NCI-H1105 (cell line): Measurements from ENCODE around the gene PCSK6.
A peak's percentile ranks its signal among the peaks of the same experiment; 100 is the strongest.

ENCODE experiments used
- DNase-seq: peaks from one replicate; lab custom pipeline; 2025; lab: John Stamatoyannopoulos, UW

PCSK6 gene

DNA sequence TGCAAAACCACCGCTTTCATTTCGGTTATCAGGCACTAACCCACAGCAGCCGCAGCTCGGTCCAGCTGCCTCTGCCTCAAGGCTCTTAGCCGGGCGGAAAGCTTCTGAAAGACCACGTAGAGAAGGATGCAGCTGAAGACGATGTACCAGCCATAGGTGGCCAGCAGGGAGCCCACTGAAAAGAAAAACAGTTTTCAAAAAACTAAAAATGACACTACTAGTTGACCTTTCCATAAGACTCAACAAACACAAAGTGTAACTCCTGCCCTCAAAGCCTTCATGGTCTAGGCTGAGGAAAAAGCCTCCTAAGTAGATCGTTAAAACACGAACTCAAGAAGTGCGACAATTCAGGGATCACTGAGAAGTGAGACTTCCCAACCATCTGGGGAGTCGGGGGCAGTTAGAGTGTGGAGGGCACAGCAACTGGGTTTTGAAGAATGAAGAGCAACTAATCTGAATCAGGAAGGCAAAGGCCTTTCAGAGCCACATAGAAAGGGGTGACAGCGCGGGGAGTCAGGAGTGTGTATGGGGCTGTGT, 212.9 kb downstream of the PCSK6 start:
- no peak for DNase-seq

DNA sequence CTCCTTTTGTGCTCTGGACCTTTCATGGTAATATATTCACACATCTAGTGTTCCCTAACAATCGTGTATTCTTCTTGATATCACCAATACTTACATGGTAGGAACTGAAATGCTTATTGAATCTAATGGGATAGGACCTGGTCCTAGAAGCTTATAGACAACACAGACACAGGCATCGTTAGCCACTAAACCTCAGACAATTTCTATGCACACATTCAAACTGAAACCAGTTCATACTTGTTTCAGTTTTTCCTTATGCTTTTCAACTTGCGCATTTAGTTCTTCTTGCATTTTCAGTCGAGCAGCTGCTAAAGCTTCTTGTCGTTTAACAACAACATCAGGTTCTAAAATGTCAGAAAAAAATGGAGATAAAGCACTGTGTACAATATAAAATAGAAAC, 214.5 kb downstream of the PCSK6 start:
- no peak for DNase-seq

DNA sequence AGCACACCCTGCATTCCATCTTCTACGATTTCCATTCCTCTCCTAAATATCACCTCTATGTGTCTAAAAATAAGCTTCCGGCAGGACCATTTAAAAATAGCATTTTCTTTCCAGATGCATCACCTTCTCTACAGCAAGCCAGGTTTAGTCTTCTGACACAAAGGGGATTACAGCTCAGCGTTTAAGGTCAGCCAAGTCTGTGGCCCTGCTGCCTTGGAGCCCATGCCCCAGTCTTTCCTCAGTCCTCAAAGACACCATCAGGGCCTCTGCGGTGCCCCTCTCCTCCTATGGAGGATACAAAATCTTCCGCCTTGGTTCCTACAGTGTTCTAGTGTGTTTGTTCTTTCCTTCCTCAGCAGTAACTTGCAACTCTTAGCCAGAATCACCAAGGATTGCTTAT, 216.0 kb downstream of the PCSK6 start:
- DNase-seq: no peak

DNA sequence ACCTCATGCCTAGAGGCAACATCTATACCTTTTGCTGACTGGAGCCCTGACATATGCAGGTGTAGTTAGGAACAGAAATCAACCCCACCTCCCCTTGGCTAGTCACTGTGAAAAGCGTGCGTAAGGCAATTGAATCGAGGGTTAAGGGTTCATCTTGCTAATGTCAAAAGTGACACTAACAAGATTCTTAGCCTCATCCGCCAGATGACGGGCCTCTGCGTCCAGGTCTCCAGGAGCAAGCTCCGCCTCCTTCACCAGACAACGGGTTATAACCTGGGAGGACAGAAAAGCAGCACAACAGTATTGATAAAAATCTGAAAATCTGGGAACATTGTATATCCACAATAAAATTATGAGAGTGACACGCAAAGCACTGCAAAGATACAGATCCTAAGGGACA, 216.9 kb downstream of the PCSK6 start:
- DNase-seq: no peak

DNA sequence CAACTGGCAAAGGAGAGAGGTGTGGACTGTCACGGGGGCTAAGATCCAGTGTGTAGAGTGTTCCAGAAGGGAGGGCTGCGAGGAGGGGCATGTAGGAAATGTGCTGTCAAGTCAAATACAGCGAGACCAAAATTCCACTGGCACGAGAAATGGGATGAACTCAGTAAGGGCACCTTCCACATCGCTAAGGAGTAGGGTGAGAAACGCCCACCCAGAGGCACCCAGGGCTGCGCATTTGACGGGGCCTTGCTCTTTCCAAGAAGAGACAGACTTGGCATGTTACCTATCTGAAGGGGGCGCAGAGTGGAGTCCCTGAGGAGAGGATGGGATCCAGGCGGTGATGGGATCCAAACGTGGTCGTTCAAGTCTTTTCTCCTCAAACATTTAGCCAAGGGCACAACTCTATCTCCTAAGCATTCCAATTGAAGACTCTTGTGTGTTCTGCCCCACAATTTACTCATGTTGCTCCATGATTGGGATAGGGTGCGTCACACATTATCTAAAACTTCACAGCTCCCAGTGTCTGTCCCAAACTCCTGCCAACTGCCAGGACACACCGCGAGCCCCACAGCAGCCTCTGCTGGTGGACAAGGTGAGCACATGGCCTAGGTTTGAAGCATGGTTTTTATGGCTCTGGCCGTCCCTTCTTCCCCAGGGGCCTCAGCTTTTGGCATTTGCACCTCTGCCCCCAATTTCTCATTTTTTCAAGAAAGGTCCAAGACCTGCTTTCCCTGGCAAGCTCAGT, 219.9 kb downstream of the PCSK6 start:
- no peak for DNase-seq

DNA sequence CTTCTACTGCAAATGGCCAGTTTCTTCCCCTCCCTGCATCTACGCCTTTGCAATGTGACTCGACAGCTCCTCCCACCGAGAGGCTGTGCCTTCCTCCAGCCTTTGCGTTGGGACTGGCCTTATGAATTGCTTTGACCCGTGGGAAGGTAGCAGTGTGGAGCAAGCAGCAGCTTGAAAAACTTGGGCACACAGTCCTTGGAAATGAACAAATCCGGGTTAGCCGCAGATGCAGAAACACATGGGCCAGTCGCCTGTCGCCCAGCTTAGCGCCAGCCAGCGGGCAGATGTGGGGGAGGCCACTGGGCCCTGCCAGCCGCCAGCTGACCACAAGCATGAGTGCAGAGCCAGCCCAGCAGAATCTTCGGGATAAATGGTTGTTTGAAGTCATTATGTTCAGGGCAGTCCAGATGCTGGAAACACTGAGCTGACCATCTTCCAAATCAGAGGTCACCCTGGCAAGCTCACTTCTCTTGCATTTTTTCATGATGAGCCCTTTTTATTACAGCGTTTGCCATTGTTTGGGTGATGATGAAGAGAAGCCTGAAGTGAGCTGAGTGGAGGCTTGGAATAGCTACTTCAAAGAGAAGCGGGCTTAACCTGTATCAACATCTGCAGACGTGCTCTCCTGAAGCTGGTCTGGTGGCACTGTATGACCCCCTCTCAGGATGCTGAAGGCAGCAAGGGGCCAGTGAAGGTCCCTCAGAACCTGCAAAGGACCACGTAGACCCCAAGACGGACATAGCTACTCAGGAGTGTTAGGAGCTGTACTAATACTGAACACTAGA, 222.0 kb downstream of the PCSK6 start:
- DNase-seq: no peak

DNA sequence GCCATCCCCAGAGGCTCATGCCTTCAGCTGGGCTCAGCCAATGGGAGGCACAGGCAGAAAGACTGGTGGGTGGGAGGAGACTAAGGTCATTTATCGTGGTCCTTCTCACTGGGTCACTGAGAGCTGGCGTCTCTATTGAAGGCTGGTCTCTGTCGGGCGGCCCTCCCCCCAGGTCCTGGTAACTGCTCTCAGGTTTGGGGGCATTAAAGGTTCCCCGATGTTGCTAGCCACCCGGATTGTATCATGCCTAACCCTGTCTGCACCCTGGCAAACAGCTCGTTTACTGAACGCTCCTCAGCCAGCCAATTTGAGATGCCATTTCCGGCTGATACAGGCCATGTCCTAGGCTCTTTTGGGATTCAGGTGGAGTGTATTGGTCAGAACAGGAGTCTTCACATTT, 222.7 kb downstream of the PCSK6 start:
- DNase-seq: no peak

DNA sequence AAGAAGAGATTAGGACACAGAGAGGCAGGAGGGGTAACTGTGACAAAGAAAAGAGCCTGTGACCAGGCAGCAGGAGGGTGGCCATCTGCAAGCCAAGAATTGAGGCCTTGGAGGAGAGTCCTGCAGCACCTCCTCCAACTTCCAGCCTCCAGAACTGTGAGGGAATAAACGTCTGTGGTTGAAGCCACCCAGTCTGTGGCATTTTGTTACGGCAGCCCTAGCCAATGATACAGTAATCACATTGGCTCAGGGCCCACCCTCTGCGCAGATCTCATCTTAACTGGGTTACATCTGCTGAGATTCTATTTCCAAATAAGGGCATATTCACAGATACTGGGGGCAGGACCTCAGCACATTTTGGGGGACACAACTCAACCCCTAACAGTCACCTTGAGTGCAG, 223.5 kb downstream of the PCSK6 start:
- no peak for DNase-seq

DNA sequence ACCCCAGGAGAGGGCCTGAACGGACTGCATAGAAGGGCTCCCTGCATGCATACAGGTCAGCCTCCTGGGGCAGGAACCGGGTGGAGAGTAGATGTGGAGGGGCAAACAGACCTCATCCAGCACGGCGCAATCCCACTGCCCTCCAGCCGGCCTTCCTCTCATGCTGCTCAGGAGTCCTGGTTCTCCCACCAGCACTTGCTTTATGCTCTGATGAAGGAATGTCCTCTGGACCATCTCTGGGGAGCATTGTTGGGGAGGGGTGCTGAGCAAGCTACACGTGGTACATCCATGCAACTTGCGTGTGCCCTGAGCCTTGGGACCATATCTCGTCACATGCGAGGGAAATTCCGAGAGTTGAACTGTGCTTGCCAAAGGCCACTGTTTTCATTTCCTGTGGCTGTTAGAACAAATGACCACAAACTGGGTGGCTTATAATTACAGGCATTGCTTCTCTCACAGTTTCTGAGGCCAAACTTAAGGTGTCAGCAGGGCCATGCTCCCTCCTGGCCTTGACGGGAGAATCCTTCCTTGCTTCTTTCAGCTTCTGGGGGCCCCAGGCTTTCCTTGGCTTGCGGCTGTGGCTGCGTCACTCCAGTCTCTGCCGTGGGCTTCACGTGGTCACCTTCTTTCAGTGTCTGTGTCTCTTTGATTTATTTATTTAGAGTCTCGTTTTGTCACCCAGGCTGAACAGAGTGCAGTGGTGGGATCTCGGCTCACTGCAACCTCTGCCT, 224.4 kb downstream of the PCSK6 start:
- DNase-seq: no peak

DNA sequence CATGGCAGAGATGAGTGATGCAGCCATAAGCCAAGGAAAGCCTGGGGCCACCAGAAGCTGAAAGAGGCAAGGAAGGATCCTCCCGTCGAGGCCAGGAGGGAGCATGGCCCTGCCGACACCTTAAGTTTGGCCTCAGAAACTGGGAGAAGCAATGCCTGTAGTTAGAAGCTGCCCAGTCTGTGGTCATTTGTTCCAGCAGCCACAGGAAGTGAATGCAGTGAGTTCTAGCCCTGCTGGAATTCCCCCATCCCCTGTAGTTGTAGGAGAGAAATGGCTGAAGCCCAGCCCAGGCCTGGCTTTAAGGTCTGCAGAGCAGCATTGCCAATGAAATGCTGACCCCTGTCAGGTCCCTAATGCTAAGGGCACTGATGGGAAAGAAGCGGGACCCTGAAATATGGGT, 225.5 kb downstream of the PCSK6 start:
- no peak for DNase-seq

DNA sequence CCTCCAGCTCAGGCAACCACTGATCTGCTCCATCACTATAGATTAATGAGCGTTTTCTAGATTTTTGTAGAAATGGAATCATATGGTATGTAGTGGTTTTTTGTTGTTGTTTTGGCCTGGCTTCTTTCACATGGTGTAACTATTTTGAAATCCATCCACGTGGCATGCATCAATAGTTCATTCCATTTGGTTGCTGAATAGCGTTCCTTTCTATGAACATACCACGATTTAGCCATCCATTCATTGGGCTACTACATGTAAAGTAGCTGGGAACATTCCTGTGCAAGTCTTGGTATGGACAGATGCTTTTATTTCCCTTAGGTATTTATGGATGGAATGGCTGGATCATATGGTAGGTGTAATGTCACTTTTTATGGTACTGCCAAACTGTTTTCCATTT, 227.0 kb downstream of the PCSK6 start:
- DNase-seq: no peak

DNA sequence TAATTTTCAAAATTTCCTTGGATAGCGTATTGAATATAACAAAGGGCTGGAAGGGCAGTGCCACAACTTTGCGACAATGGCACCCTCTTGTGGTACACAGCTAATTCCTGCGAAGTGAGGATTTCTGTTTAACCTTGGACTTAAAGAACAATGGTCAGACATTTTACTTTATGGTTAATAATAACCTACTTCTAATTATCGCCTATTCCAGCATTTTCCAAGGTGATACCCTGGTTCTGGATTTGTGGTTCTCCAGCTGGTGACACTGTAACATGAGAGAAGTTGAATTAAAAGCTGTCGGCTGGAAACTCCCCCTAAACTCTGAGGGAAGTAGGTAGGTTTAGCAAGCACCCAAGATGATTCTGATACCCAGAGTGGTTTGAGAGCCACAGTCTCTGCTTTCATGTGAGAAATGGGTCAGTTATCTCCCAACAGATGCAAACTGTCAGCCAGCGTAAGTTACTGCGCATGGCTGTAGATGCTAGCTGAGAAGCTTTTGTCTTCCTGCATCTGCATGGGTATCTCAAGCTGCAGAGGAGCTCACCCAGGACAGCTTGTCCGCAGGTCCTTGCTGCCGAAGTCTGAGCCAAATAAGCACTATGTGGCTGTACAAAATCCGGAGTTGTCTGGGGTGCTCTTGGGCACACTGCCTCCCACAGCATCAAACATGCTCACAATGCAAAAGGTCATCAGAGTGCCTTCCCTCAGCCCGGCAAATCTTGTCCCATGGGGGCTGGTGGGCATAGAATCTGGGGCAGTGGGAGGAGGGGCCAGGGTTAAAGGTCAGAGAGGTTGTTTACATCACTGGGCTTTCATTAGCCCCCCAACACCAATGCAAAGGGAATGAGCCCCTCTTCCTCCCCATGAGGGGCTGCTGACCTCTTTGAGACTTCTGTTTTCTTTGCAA, 231.0 kb downstream of the PCSK6 start:
- peak; percentile 57 for DNase-seq

DNA sequence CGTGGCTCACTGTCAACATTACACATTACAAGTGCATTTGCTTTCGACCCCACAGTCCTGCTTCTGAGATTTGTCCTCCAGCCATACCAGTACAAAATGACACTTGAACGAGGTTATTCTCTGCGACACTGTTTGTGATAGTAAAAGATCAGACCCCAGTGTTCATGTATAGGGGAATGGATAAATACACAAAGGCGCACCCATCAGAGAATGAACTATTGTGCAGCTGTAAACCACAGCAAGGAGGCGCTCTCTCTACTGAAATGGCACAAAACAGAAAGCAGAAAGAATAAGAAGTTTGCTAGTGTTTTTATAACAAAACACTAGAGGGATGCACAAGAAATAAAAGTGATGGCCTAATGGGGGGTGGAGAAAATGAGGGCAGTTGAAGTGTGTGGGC, 232.8 kb downstream of the PCSK6 start:
- no peak for DNase-seq

DNA sequence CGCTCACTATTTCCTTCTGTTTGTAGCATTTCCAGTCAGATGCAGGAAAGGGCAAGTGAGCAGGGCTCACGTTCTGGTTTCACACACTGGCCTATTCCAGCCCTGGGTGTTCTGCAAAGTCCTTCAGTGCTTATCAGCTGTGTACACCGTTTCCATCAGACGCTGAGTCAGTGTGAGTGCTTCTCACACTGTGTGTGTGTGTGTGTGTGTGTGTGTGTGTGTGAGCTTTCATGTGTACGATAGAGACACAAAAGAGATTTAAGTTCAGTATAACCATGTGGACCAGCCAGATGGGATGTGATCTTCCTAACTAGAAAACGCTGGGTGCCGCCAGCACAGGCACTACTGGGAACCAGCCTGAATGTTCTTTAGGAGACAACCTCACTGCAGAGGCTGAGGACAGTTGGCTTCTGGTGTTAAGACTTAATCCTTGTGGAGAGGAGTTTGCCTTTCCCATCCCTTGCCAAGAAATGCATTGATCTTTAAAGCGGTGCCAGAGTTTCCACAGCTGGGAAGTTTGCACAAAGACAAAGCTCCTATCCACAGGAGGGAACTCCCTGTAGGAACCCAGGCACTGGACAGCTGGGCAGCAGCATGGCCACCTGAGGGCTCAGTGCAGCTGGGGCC, 233.8 kb downstream of the PCSK6 start:
- no peak for DNase-seq

DNA sequence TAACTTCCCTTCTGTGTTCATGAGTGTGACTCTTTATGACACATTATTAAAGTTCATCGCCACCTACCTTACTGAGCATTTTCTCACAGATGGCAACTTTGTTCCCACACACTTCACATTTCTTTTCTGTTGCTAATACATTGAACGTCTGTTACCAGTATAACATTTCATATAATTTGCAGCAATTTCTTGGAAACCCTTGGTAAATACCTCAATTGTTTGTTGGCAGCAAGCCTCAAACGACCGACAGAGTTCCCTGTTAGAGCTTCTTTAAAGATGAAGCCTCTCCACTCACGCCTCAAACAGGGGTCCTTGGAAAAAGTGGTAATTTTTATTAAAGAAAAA, 234.5 kb downstream of the PCSK6 start:
- no peak for DNase-seq

DNA sequence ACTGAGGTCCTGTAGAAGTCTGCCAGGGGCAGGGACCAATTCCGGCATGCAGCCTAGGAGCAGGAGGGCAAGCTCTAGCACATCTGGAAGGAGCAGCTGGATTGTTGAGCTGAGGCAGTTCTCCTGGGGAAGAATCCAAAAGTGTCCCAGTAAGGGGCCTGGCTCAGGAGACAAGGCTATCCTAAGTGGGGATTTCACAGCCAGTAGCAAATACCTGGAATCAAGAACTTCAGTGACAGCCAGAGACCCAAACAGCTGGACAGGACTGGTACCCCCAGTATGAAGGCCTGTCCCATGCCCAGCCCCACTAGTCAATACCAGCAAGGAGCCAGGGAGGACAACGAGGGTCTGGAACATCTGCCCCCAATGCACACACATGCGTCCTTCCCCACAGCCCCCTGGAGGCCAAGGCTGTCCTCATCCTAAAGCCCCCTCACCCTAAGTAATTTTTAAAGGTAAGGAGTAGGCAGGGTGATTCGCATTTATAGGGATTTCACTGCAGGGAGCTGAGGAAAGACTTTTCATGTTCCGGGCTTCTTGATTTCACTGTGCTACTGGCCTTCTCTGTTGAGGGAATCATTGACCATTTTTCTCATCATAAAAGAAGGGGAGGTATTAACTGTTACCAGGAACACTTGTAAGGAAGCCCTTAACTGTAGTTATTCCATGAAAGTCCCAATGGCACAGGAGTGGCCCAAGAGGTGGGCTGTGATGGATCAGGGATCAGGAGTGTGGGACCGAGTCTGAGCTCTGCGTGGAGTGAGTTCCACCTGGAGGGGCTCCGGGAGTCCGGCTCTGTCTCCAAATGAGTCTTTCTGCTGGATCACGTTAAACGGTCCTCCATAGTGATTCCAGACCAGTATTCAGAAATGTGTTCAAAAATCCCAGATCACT, 235.1 kb downstream of the PCSK6 start:
- no peak for DNase-seq
